Testis (tissue), 2 donors: ENCODE measurements around the gene CREB3L2.

ENCODE experiments used
- CTCF ChIP-seq, 3 experiments: fragments of 450-650 bp in 2 of 3; fragments of 200-600 bp in 1 of 3; sonication (generic) in 1 of 3; IDR thresholded peaks; one replicate each; pipeline ENCODE4 v1.5.1; 2016 to 2019; ENCODE audit warnings: antibody characterized with exemption in 3 of 3, mild to moderate bottlenecking in 2 of 3, moderate library complexity in 1 of 3
- POLR2A ChIP-seq: fragments of 450-650 bp; IDR thresholded peaks from one replicate; pipeline ENCODE4 v1.6.1; 2017; ENCODE audit warnings: antibody characterized with exemption, mild to moderate bottlenecking, moderate library complexity

GRCh38 chr7:138015096-138015495 is 13.2 kb upstream of the CREB3L2 start:
- TF ChIP-seq CTCF (IDR thresholded peaks at IDR 0.05) (no peak), POLR2A (no peak)
